K562 (cell line): ENCODE results near the gene NAPB. TPM values are rescaled to one million over a fixed set of nuclear protein-coding genes. Genes with fewer than 3 reads are reported as not detected.

Experiments
- CUX1 ChIP-seq: fragments of 200-800 bp; sonication (Bioruptor generic); IDR thresholded peaks from 2 replicates; pipeline ENCODE4 v1.6.1; 2016; ENCODE audit warnings: missing genetic modification characterization, missing compliant biosample characterization
- E2F5 ChIP-seq: sonication (generic); formaldehyde crosslinking; IDR thresholded peaks from 2 replicates; pipeline ENCODE4 v1.8.0; 2022; ENCODE audit warnings: mild to moderate bottlenecking, missing genetic modification reagents
- LCOR ChIP-seq: sonication (generic); formaldehyde crosslinking; IDR thresholded peaks from 2 replicates; pipeline ENCODE4 v1.8.0; 2022; ENCODE audit warnings: mild to moderate bottlenecking, missing genetic modification reagents
- MEF2D ChIP-seq: conservative IDR thresholded peaks from 2 replicates; pipeline ENCODE4 v1.6.1; 2016; ENCODE audit warnings: low read depth, missing genetic modification characterization, missing compliant biosample characterization
- NFIX ChIP-seq: fragments of 250-450 bp; sonication (Bioruptor Pico); IDR thresholded peaks from 2 replicates; pipeline ENCODE4 v1.4.0; 2020; ENCODE audit warnings: low read depth, mild to moderate bottlenecking, moderate library complexity
- PHF8 ChIP-seq: fragments of 200-600 bp; sonication (generic); IDR thresholded peaks from 2 replicates; pipeline ENCODE4 v1.6.1; 2012; ENCODE audit warnings: mixed run types, mild to moderate bottlenecking, inconsistent platforms, low read length, moderate library complexity, borderline replicate concordance
- SRF ChIP-seq, 2 experiments: fragments of 250-450, 450-650 bp in 1 of 2; sonication (Bioruptor Pico) in 1 of 2; sonication (generic) in 1 of 2; formaldehyde crosslinking; IDR thresholded peaks; 2 replicates each; pipeline versions ENCODE4 v1.5.0 to v1.5.1; 2020 to 2022; ENCODE audit warnings: mild to moderate bottlenecking in 1 of 2, missing genetic modification reagents in 1 of 2
- ZNF431 ChIP-seq: sonication (generic); formaldehyde crosslinking; IDR thresholded peaks from 2 replicates; pipeline ENCODE4 v1.8.0; 2022; ENCODE audit warnings: mild to moderate bottlenecking, missing genetic modification reagents
- ZNF79 ChIP-seq: fragments of 250-450 bp; sonication (Bioruptor Pico); IDR thresholded peaks from 2 replicates; pipeline ENCODE4 v1.4.0; 2020; ENCODE audit warnings: low read depth, mild to moderate bottlenecking, moderate library complexity
- ZSCAN32 ChIP-seq: fragments of 450-650 bp; formaldehyde crosslinking; IDR thresholded peaks from 2 replicates; pipeline ENCODE4 v1.4.0; 2020; ENCODE audit warnings: mild to moderate bottlenecking, moderate library complexity
- polyA plus RNA-seq, 8 experiments: library from polyadenylated mRNA; depleted of rRNA in 4 of 8; stranded (reverse) in 5 of 8; unstranded in 3 of 8; fragments of >200 nt; fragmentation: Nextera tagmentation in 2 of 8; fragmentation: Illumina TruSeq in 1 of 8; extraction: Ambion mirVana in 2 of 8; extraction: Trizol in 1 of 8; gene quantifications; 2 replicates each; pipeline versions ENCODE4 v1.2.1 to v1.2.3, GENCODE V29; 2011 to 2014; ENCODE audit warnings: inconsistent platforms in 1 of 8, missing spikeins in 1 of 8
- total RNA-seq, 7 experiments: library from RNA; depleted of rRNA in 6 of 7; stranded (reverse); fragments of >200 nt in 6 of 7; fragmentation: Illumina TruSeq in 2 of 7; extraction: Trizol in 2 of 7; gene quantifications; 2 replicates each; pipeline versions ENCODE4 v1.2.1 to v1.2.3, GENCODE V29; 2011 to 2021; ENCODE audit warnings: low replicate concordance in 1 of 7
- TF ChIP-seq, protein P1 (sequence below): sonication (generic); formaldehyde crosslinking; IDR thresholded peaks from 2 replicates; pipeline ENCODE4 v1.8.0; 2022; ENCODE audit warnings: mild to moderate bottlenecking, missing genetic modification reagents
- TF ChIP-seq, protein P2 (sequence below), 2 experiments: fragments of 150-350 bp in 1 of 2; IDR thresholded peaks; 2 replicates each; pipeline ENCODE4 v1.6.1; 2012 to 2016; ENCODE audit warnings: low read depth in 2 of 2, low read length in 2 of 2, mild to moderate bottlenecking in 1 of 2, moderate library complexity in 1 of 2

The NAPB gene
- total and polyA plus RNA-seq, 9 of the 15 experiments (the other 6 are each of a cell fraction or from before 2014, with no cell fraction given): 1.4 to 7.7 (median 5.2) TPM

- TF ChIP-seq, protein P1, sequence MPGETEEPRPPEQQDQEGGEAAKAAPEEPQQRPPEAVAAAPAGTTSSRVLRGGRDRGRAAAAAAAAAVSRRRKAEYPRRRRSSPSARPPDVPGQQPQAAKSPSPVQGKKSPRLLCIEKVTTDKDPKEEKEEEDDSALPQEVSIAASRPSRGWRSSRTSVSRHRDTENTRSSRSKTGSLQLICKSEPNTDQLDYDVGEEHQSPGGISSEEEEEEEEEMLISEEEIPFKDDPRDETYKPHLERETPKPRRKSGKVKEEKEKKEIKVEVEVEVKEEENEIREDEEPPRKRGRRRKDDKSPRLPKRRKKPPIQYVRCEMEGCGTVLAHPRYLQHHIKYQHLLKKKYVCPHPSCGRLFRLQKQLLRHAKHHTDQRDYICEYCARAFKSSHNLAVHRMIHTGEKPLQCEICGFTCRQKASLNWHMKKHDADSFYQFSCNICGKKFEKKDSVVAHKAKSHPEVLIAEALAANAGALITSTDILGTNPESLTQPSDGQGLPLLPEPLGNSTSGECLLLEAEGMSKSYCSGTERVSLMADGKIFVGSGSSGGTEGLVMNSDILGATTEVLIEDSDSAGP (CRISPR knock-in tag): no peak
- TF ChIP-seq ZNF79 (CRISPR knock-in tag): no peak
- TF ChIP-seq PHF8: peak; percentile 82; the same call in 1 of the 2 replicates
- TF ChIP-seq CUX1 (CRISPR knock-in tag): no peak
- TF ChIP-seq MEF2D (tag): no peak
- TF ChIP-seq ZNF431 (CRISPR knock-in tag): no peak
- no peak for TF ChIP-seq SRF (CRISPR knock-in tag; IDR thresholded peaks at IDR 0.05)
- TF ChIP-seq ZSCAN32 (CRISPR knock-in tag): no peak
- TF ChIP-seq, protein P2, sequence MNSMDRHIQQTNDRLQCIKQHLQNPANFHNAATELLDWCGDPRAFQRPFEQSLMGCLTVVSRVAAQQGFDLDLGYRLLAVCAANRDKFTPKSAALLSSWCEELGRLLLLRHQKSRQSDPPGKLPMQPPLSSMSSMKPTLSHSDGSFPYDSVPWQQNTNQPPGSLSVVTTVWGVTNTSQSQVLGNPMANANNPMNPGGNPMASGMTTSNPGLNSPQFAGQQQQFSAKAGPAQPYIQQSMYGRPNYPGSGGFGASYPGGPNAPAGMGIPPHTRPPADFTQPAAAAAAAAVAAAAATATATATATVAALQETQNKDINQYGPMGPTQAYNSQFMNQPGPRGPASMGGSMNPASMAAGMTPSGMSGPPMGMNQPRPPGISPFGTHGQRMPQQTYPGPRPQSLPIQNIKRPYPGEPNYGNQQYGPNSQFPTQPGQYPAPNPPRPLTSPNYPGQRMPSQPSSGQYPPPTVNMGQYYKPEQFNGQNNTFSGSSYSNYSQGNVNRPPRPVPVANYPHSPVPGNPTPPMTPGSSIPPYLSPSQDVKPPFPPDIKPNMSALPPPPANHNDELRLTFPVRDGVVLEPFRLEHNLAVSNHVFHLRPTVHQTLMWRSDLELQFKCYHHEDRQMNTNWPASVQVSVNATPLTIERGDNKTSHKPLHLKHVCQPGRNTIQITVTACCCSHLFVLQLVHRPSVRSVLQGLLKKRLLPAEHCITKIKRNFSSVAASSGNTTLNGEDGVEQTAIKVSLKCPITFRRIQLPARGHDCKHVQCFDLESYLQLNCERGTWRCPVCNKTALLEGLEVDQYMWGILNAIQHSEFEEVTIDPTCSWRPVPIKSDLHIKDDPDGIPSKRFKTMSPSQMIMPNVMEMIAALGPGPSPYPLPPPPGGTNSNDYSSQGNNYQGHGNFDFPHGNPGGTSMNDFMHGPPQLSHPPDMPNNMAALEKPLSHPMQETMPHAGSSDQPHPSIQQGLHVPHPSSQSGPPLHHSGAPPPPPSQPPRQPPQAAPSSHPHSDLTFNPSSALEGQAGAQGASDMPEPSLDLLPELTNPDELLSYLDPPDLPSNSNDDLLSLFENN (IDR thresholded peaks at IDR 0.05; ENCODE audit: low read depth in 2 of 2, low read length in 2 of 2): no peak
- no peak for TF ChIP-seq NFIX (CRISPR knock-in tag)
- no peak for TF ChIP-seq E2F5 (CRISPR knock-in tag)
- no peak for TF ChIP-seq LCOR (CRISPR knock-in tag)
These were observed at the start of gene NAPB (continued) for GRCh38 chr20:23420943-23421931.
